Pancreas (tissue), 10 donors: ENCODE data around the gene DCST1. TPM values are rescaled to one million over a fixed set of nuclear protein-coding genes. Genes with fewer than 3 reads are reported as not detected.
A peak's percentile ranks its signal among the peaks of the same experiment; 100 is the strongest.

Experiments used
- ATAC-seq, 4 donors: fragments of 200-7000 bp; cut with Tn5 transposase; one replicate each; pipeline versions ENCODE4 v1.8.0 to v1.9.1; 2020; ENCODE audit warnings: mild to moderate bottlenecking in 4 of 4, moderate library complexity in 4 of 4
- DNase-seq, 6 donors: peaks; one replicate each; pipeline ENCODE4 v3.0.0-alpha.2; 2020
- FAIRE-seq: peaks from 2 replicates; lab custom pipeline; 2012; peaks lifted over from hg19 to GRCh38; lab: Jason Lieb, UNC
- H3K27ac ChIP-seq, 4 donors: fragments of 200-600 bp; sonication (generic); 1 replicate in 3 of 4; 2 replicates in 1 of 4; pipeline versions ENCODE4 v1.5.0 to v1.8.0; 2020
- H3K27me3 ChIP-seq, 4 donors: fragments of 200-600 bp; one replicate each; pipeline ENCODE4 v1.8.0; 2021
- H3K36me3 ChIP-seq, 3 donors: fragments of 200-600 bp; sonication (generic) in 1 of 3; one replicate each; pipeline versions ENCODE4 v1.5.0 to v1.8.0; 2020 to 2021
- H3K4me1 ChIP-seq, 3 donors: fragments of 200-600 bp; one replicate each; pipeline ENCODE4 v1.8.0; 2021
- H3K4me3 ChIP-seq, 4 donors: fragments of 200-600 bp; sonication (generic) in 2 of 4; one replicate each; pipeline versions ENCODE4 v1.5.0 to v1.8.0; 2020 to 2021
- H3K9me3 ChIP-seq, 4 donors: fragments of 200-600 bp; one replicate each; pipeline ENCODE4 v1.8.0; 2021
- WGBS, 2 donors: extraction: QIAGEN DNeasy Blood & Tissue Kit; methylation state at CpG; one replicate each; pipeline ENCODE4 v1.1.7; 2013; 5-methylcytosine and 5-hydroxymethylcytosine counted together
- intact Hi-C, 3 donors: fragments of 100-400 bp; cut with DNase I; formaldehyde crosslinking; loops; one replicate each; pipeline versions ENCODE4 v1.11.1 to v1.14.2; 2022
- polyA plus RNA-seq, 2 donors: library from polyadenylated mRNA; stranded (reverse); fragments of 200-250 nt; gene quantifications; one replicate each; pipeline ENCODE4 v1.2.3, GENCODE V29; 2013
- total RNA-seq, 6 donors: library from RNA; stranded (reverse); fragmentation: NEBNext Ultra II Directional in 4 of 6; extraction: Animal tissue kit (Norgen Biotek cat#: 25700) in 4 of 6; gene quantifications; one replicate each; pipeline versions ENCODE4 v1.2.1 to v1.2.4, GENCODE V29; 2021 to 2023
- TF ChIP-seq, protein P1 (sequence below), 4 donors: fragments of 200-600 bp; sonication (generic) in 3 of 4; IDR thresholded peaks; one replicate each; pipeline versions ENCODE4 v1.5.0 to v1.8.0; 2021; ENCODE audit warnings: antibody characterized with exemption in 4 of 4
- donor health status: healthy with polysubstance abuse.
- donor health status: DM: no; HTN: no; CAD: no; lungs with moderate emphysema.
- donor health status: DM: no; HTN: no; CAD: no.
- donor health status: control.
- donor health status: control.
- donor health status: Bipolar disorder and iron deficiency.
- donor health status: DM: yes; HTN: yes; CAD: no.
- donor health status: DM: no; HTN: no; CAD: no.
- donor health status: DM: no; HTN: no; CAD: no.
- donor health status: DM: yes; HTN: yes; CAD: no.

The DCST1 gene
- total and polyA plus RNA-seq, 8 donors, result 0.14 TPM; not detected in 7

DNA sequence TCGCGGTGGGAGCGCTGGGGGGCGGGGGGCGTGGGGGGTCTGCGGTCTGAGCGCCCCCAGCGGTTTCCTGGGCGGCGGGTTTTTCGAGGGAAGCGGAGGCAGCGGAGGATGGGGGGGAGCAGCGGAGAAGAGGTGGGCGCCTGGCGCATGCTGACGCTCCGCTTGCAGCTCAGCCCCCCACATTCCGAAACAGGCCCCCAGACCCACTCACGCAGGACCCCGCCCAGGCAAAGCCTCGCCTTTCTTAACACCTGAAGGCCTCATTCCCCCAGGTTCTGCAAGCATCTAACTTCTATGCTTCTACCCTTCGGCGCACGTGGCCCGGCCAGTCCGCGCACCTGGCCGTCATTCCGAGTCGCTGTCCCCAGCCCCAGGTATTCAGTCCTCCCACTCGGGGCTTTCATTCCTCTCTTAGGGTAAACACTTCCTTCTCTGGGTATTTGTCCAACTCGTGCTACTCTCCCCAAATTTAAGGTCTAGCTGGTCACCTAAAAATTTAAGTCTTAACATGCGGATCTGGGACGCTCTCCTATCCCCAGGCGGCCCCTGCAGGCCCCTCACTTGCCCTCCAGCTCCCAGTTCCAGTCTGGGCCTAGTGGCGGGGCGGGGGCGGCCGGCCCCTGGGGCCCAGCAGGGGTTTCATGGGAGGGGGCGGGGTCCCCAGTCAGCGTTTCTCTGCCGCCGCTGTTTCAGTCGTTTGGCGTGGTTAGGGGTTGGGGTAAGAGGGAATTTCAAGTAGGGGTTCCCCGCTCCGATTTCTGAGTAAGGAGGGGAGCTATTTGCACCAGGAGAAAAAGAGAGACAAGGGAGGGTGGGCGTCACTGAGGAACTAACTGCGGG lies 33.8 kb upstream of the DCST1 start:
- WGBS, 2 donors, result 3 to 8% methylated on average over 35 to 50 of the region's 50 CpGs
- Histone ChIP-seq H3K4me3 (peak overlapping the region in 3 of 4 donors; percentile 18 to 87 (median 58)), H3K9me3 (no peaks in the 10 kb centered on the region), H3K36me3 (no peaks in the 10 kb centered on the region), H3K4me1 (peaks cover 3 to 22% (median 6%) of the 10 kb centered on the region in 3 donors), H3K27ac (peak overlapping the region; percentile 77 to 98 (median 97)), H3K27me3 (no peaks in the 10 kb centered on the region)
- intact Hi-C loops, result no loop called here
- TF ChIP-seq, protein P1, sequence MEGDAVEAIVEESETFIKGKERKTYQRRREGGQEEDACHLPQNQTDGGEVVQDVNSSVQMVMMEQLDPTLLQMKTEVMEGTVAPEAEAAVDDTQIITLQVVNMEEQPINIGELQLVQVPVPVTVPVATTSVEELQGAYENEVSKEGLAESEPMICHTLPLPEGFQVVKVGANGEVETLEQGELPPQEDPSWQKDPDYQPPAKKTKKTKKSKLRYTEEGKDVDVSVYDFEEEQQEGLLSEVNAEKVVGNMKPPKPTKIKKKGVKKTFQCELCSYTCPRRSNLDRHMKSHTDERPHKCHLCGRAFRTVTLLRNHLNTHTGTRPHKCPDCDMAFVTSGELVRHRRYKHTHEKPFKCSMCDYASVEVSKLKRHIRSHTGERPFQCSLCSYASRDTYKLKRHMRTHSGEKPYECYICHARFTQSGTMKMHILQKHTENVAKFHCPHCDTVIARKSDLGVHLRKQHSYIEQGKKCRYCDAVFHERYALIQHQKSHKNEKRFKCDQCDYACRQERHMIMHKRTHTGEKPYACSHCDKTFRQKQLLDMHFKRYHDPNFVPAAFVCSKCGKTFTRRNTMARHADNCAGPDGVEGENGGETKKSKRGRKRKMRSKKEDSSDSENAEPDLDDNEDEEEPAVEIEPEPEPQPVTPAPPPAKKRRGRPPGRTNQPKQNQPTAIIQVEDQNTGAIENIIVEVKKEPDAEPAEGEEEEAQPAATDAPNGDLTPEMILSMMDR (IDR thresholded peaks at IDR 0.05), result no peak
- ATAC-seq, result no peak
- peak in 2 of 6 donors; percentile 59 to 64 for DNase-seq
- FAIRE-seq, result no peak

DNA sequence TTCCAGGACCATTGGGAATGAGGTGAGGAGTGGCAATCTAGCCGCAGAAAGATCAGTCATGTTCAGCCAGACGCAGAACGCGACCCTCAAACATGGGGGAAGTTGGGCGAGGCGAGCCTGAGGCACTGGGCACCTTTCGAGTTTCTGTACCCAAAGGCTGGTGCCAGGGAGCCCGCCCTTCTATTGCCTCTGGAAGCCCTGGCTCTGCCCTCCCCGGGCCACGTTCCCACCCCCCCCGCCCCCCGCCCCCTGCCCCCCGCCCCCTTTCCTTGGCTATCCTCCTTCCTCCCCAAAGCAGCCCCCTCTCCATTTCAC lies 33.3 kb upstream of the DCST1 start:
- Histone ChIP-seq H3K4me3 (peak overlapping the region in 3 of 4 donors; percentile 58 to 87 (median 70)), H3K9me3 (no peaks in the 10 kb centered on the region), H3K27me3 (no peaks in the 10 kb centered on the region), H3K4me1 (peaks cover 3 to 26% (median 6%) of the 10 kb centered on the region in 3 donors), H3K27ac (peak overlapping the region; percentile 95 to 98 (median 97)), H3K36me3 (no peaks in the 10 kb centered on the region)
- intact Hi-C loops, result no loop called here
- ATAC-seq (peak; percentile 0 to 2 (median 0)), FAIRE-seq (no peak), DNase-seq (peak in 2 of 6 donors; percentile 73 to 78)
- WGBS, 2 donors, result 0% methylated on average over 8 to 12 of the region's 13 CpGs
- TF ChIP-seq, protein P1 (IDR thresholded peaks at IDR 0.05), result no peak

DNA sequence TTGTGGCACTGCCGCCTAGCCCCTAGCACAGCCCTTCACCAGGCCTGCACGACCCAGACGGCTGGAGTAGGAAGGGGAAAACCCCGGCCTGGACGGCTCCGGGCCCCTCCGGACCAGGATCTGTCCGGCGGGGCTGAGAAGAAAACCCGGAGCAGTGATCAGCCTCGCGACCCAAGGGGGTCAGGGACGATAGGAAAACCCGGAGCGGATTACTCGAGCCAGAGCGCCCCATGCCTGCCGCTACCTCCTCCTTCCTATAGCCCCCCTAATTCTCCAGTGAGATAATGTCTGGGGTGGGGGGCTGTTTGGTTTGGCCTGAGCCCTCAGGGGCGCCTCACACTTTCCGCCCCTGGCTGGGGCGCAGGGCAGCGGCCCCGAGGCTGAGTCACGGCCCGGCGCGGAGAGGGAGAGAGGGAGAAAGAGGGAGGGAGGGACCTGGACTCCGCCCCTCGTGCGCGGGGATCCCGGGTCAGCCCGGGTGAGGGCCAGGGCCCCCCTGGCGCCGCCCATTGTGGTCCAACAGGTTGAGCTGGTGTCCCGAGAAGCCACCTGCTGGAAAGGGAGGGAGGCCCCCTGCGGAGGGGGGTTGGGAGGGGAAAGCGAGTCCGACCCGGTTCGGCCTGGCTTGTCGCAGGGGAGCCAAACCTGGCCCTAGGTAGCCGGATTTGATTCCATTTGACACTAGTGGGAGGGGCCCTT lies 32.7 kb upstream of the DCST1 start:
- WGBS, 2 donors, result 0% methylated on average over 38 to 43 of the region's 43 CpGs
- Histone ChIP-seq H3K36me3 (no peaks in the 10 kb centered on the region), H3K27me3 (no peaks in the 10 kb centered on the region), H3K27ac (peak overlapping the region; percentile 95 to 98 (median 97)), H3K4me1 (peaks cover 4 to 29% (median 8%) of the 10 kb centered on the region in 3 donors), H3K4me3 (peak overlapping the region; percentile 58 to 87 (median 68)), H3K9me3 (no peaks in the 10 kb centered on the region)
- ATAC-seq, result peak; percentile 65 to 76 (median 72)
- FAIRE-seq, result no peak
- DNase-seq, result peak; percentile 98 to 100 (median 99)
- intact Hi-C loops, result no loop called here
- TF ChIP-seq, protein P1 (IDR thresholded peaks at IDR 0.05), result no peak

DNA sequence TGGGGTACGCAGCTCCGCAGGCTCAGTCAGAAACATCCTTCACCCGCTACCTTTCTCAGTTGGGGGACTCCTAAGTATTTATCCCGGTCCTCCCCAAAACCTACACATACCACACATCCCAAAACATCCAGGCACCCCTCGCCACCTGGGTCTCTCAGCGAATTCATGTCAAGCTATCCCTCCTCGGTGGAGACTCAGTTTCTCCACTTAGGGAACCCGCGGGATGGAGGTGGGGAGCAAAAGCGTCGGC lies 32.3 kb upstream of the DCST1 start:
- Histone ChIP-seq H3K4me3 (peak overlapping the region; percentile 58 to 87 (median 68)), H3K27me3 (no peaks in the 10 kb centered on the region), H3K9me3 (no peaks in the 10 kb centered on the region), H3K27ac (peak overlapping the region; percentile 95 to 98 (median 97)), H3K36me3 (no peaks in the 10 kb centered on the region), H3K4me1 (peaks cover 9 to 34% (median 13%) of the 10 kb centered on the region in 3 donors)
- intact Hi-C loops, result no loop called here
- TF ChIP-seq, protein P1 (IDR thresholded peaks at IDR 0.05), result no peak
- no peak for FAIRE-seq
- no peak for ATAC-seq
- DNase-seq, result no peak
- whole genome bisulfite sequencing, 2 donors, result 0% methylated on average over 11 of the region's 11 CpGs
